Inflammatory macrophage treated with lipopolysaccharide for 1 hour (primary cell): ENCODE measurements around the gene BIRC6.
"Not testable (repeated sequence)": the region's sequence is repeated elsewhere in the genome, so short reads cannot be mapped to it uniquely, and the experiment has no call there.

Source experiments
- DNase-seq, 2 donors: peaks; one replicate each; pipeline ENCODE4 v3.0.0-alpha.2; 2020 to 2022

BIRC6 gene

GRCh38 chr2:32516567-32516966 lies 159.7 kb downstream of the BIRC6 start:
- DNase-seq: no peak

- DNase-seq: no peak
These were observed 165.9 kb downstream of the BIRC6 start for GRCh38 chr2:32522770-32523169.

GRCh38 chr2:32523686-32524085 lies 166.9 kb downstream of the BIRC6 start:
- no peak for DNase-seq

- DNase-seq: no peak
These were observed 175.5 kb downstream of the BIRC6 start for GRCh38 chr2:32532341-32532740.

- DNase-seq: no peak
These were observed 176.1 kb downstream of the BIRC6 start for GRCh38 chr2:32532961-32533360.

DNA sequence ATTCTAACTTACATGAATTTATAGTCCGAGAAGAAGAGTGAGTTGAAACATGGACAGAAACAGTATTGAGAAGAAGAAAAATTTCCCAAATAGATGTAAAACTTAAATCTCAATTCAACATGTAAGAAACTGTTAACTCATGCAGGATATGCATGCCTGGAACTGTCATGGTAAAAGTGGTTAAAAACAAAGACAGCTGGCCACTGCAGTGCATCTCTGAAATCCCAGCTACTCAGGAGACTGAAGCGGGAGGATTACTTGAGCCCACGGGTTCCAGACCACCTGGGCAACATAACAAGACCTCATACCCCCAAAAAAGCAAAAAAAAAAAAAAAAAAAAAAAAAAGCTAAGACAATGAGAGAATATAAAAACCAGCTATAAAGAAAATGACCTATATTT lies 178.0 kb downstream of the BIRC6 start:
- DNase-seq: no peak

GRCh38 chr2:32538735-32539134 lies 181.9 kb downstream of the BIRC6 start:
- DNase-seq: no peak

- DNase-seq: not testable (repeated sequence)
These were observed 195.7 kb downstream of the BIRC6 start for GRCh38 chr2:32552483-32552882.

DNA sequence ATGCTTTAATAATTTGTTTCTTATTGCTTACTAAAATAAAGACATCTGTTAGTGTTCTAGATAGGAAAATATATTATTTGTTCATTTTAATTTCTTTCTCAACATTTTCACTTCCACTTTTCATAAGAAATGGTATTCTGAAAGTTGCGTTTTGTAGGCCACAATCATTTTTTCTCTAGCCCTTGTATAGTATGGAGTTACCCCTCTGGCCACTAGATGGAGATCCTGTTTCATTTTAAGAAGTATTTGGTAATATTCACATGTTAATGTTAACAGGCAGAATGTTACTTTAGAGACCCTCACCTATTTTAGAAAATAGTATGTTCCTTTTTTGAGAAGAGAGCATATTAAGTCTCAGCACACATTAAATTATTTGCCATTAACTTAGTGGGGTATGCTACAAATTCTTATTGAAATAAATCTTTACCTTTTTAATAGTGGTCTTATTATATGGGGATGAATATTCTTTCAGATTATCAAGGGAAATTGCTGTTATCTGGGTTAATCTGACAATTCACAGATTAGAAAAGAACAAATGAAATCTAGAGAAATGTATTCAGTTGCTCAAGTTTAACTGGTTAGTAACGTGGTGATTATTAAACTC lies 197.1 kb downstream of the BIRC6 start:
- DNase-seq: peak; percentile 52 to 82

- DNase-seq: no peak
These were observed 201.7 kb downstream of the BIRC6 start for GRCh38 chr2:32558492-32558891.

GRCh38 chr2:32559136-32559535 lies 202.3 kb downstream of the BIRC6 start:
- peak; percentile 16 to 31 for DNase-seq

- no peak for DNase-seq
These were observed 206.1 kb downstream of the BIRC6 start for GRCh38 chr2:32562906-32563305.

- no peak for DNase-seq
These were observed 207.7 kb downstream of the BIRC6 start for GRCh38 chr2:32564417-32565035.

GRCh38 chr2:32565902-32566301 lies 209.1 kb downstream of the BIRC6 start:
- DNase-seq: no peak

DNA sequence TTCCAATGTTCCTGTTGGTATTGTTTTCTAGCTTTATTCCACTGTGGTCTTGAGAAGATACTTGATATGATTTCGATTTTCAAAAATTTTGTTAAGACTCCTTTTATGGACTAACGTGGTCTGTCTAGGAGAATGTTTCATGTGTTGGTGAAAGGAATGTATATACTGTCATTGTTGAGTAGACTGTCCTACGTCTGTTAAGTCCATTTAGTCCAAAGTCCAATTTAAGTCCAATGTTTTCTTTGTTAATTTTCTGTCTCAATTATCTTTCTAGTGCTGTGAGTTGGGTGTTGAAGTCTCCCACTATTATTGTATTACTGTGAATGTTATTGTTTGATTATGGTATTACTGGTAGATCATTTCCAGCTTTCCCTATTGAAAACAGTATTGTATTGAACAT lies 215.2 kb downstream of the BIRC6 start:
- DNase-seq: no peak

GRCh38 chr2:32572737-32573136 lies 215.9 kb downstream of the BIRC6 start:
- no peak for DNase-seq

DNA sequence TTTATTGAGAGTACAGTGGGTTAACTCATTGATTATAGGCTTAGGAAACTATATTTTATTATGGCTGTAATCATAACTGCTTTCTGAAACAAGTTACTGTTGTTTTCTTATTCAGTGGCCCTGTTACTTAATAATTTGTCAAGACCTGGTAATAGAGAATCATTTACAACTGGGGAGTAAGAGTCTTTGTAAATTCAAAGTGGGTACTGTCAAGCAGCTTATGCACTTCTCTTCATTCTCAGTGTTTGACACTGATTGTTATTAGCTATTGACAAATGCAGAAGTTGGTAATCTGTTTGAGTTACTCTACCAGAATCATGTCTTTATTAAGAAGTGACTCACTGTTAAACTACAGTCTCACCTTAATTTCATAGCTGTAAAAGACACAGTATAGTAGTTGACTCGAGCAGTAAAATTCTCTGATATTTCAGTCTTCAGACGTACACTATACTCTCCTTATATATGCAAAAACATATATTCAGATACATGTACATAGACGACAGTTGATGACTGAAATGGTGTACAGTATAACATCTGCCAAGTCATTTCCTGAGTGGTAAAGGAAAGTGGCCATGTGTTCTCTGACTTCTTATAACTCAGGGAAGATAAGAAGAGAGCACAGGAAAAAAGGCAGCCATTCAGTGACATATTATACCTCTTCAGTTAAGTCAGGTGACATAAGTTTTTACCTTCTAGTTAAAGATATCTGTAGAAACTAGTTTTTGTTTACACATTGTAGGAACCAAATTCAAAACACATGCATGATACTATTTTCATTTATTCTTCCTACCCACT lies 235.0 kb downstream of the BIRC6 start:
- DNase-seq: peak in 1 of 2 donors; percentile 9

GRCh38 chr2:32594573-32594972 lies 237.8 kb downstream of the BIRC6 start:
- no peak for DNase-seq

DNA sequence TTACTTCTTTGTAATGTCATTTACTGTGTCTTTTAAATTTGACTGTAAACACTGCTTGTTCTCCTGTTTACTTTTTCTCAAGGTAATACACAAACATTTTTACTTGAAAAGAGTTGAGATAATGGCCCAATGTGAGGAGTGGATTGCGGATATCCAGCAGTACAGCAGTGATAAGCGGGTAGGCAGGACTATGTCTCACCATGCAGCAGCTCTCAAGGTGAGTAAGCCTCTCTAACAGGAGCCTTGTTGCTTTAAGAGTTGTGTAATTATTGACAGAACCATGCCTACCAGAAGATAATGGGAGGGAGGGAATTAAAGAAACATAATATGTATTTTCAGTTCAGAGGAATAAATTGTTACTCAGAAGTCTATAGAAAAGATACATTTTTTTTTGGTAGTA lies 254.5 kb downstream of the BIRC6 start:
- DNase-seq: no peak

DNA sequence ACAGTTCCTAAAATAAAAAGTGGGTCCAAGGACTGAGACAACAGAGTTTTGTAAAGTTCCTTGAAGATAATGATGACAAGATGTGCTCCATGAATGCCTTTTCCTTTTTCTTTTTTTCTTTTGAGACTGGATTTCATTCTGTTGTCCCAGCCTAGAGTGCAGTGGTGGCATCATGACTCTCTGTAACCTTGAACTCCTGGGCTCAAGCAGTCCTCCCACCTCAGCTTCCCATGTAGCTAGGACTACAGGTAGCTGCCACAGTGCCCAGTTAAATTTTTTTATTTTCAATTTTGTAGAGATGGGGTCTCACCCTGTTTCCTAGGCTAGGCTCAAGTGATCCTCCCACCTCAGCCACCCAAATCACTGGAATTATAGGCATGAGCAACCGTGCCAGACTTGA lies 254.9 kb downstream of the BIRC6 start:
- no peak for DNase-seq

- peak; percentile 37 to 58 for DNase-seq
These were observed 257.3 kb downstream of the BIRC6 start for GRCh38 chr2:32614084-32614483.

DNA sequence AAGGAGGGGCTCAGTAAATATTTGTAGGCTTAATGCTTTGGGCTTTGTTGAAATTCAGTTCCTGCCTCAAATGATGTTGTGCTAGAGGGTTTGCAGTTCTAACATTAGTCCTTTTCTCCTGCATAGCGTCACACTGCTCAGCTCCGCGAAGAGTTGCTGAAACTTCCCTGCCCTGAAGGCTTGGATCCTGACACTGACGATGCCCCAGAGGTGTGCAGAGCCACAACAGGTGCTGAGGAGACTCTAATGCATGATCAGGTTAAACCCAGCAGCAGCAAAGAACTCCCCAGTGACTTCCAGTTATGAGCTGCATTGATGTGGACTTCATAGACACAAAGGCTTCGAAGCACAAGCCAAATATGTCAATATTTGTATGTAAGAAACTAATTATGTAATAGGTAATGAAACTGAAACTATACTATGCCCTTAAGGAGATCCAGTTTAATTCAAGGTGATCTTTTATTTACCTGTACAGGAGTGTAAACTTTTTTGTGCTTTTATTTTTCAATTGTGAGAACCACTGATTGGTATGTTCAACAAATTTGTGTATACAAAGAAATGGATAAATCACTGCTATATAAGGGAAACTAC lies 260.9 kb downstream of the BIRC6 start:
- no peak for DNase-seq

GRCh38 chr2:32622570-32623310 lies 265.9 kb downstream of the BIRC6 start:
- no peak for DNase-seq
